Upper lobe of left lung (tissue), 4 donors: ENCODE results near the gene EYS.

Experiments used
- CTCF ChIP-seq, 6 experiments: fragments of 450-650 bp in 4 of 6; fragments of 200-600 bp in 2 of 6; sonication (generic) in 2 of 6; IDR thresholded peaks; one replicate each; pipeline ENCODE4 v1.5.1; 2016 to 2019; ENCODE audit warnings: antibody characterized with exemption in 6 of 6
- EP300 ChIP-seq, 4 donors: sonication (generic); formaldehyde crosslinking; IDR thresholded peaks; one replicate each; pipeline ENCODE4 v1.5.1; 2017; ENCODE audit warnings: antibody characterized with exemption in 4 of 4, control low read depth in 2 of 4
- POLR2A ChIP-seq, 4 donors: fragments of 450-650 bp; IDR thresholded peaks; one replicate each; pipeline ENCODE4 v1.5.1; 2016 to 2017; ENCODE audit warnings: antibody characterized with exemption in 4 of 4, mild to moderate bottlenecking in 2 of 4
- POLR2AphosphoS5 ChIP-seq, 2 donors: sonication (generic); formaldehyde crosslinking; IDR thresholded peaks; one replicate each; pipeline ENCODE4 v1.5.1; 2017; ENCODE audit warnings: antibody characterized with exemption in 2 of 2

- no peak for TF ChIP-seq POLR2AphosphoS5 (IDR thresholded peaks at IDR 0.05)
- no peak for TF ChIP-seq CTCF (IDR thresholded peaks at IDR 0.05)
- no peak for TF ChIP-seq EP300 (IDR thresholded peaks at IDR 0.05)
- no peak for TF ChIP-seq POLR2A (IDR thresholded peaks at IDR 0.05)
Measured at GRCh38 chr6:63671098-63671754, 2035.8 kb downstream of the EYS start.
